ENCODE measurements around the gene TRAFD1. TPM values are rescaled to one million over a fixed set of nuclear protein-coding genes. Genes with fewer than 3 reads are reported as not detected.

Gene TRAFD1
- total RNA-seq, 1 experiment from 2014 or later, result 37.8 TPM

- intact Hi-C loops (cut with micrococcal nuclease; ENCODE audit: unreplicated experiment), result no loop called here
- DNase-seq (ENCODE audit: low spot score), result no peak
- Histone ChIP-seq H3K27ac (ENCODE audit: low read depth, low read length, poor library complexity, severe bottlenecking) (no peak overlapping the region), H3K27me3 (replicated peaks; ENCODE audit: insufficient read depth, low read depth, low read length, poor library complexity) (no peaks in the 10 kb centered on the region), H3K4me3 (ENCODE audit: low read depth, low read length, poor library complexity, severe bottlenecking) (no peak overlapping the region), H3K36me3 (ENCODE audit: insufficient read depth, low read length, poor library complexity, severe bottlenecking) (peaks cover 5% of the 10 kb centered on the region), H3K9me3 (ENCODE audit: low read depth, low read length, poor library complexity, severe bottlenecking) (no peaks in the 10 kb centered on the region), H3K4me1 (ENCODE audit: insufficient read depth, low read length, poor library complexity, severe bottlenecking) (no peaks in the 10 kb centered on the region)
- TF ChIP-seq CTCF (conservative IDR thresholded peaks at IDR 0.05; ENCODE audit: low read depth, low read length) (no peak), EZH2 (IDR thresholded peaks at IDR 0.05; ENCODE audit: borderline replicate concordance, low read depth, low read length, poor library complexity, severe bottlenecking) (no peak)
- no TSS peak for BruUV-seq (replicated peaks)
- ChIA-PET POLR2A (ENCODE audit: low non-redundant PET) (no interaction called here), CTCF (no interaction called here)
Observed at GRCh38 chr12:112175361-112176155, 50.2 kb downstream of the TRAFD1 start.

GRCh38 chr12:112176321-112177010, 51.1 kb downstream of the TRAFD1 start:
- ChIA-PET CTCF (no interaction called here), POLR2A (ENCODE audit: low non-redundant PET) (no interaction called here)
- intact Hi-C loops (cut with micrococcal nuclease; ENCODE audit: unreplicated experiment), result no loop called here
- no peak for DNase-seq (ENCODE audit: low spot score)
- no peaks in the 10 kb centered on the region for H3K4me1 ChIP-seq (ENCODE audit: insufficient read depth, low read length, poor library complexity, severe bottlenecking)
- no peak overlapping the region for H3K4me3 ChIP-seq (ENCODE audit: low read depth, low read length, poor library complexity, severe bottlenecking)
- no peaks in the 10 kb centered on the region for H3K9me3 ChIP-seq (ENCODE audit: low read depth, low read length, poor library complexity, severe bottlenecking)
- no peak for TF ChIP-seq CTCF (conservative IDR thresholded peaks at IDR 0.05; ENCODE audit: low read depth, low read length)
- TF ChIP-seq EZH2 (IDR thresholded peaks at IDR 0.05; ENCODE audit: borderline replicate concordance, low read depth, low read length, poor library complexity, severe bottlenecking), result no peak
- H3K27ac ChIP-seq (ENCODE audit: low read depth, low read length, poor library complexity, severe bottlenecking), result no peak overlapping the region
- no peaks in the 10 kb centered on the region for H3K27me3 ChIP-seq (replicated peaks; ENCODE audit: insufficient read depth, low read depth, low read length, poor library complexity)
- no TSS peak for BruUV-seq (replicated peaks)
- peaks cover 4% of the 10 kb centered on the region for H3K36me3 ChIP-seq (ENCODE audit: insufficient read depth, low read length, poor library complexity, severe bottlenecking)

- Histone ChIP-seq H3K4me1 (ENCODE audit: insufficient read depth, low read length, poor library complexity, severe bottlenecking) (no peaks in the 10 kb centered on the region), H3K36me3 (ENCODE audit: insufficient read depth, low read length, poor library complexity, severe bottlenecking) (peaks cover 4% of the 10 kb centered on the region), H3K4me3 (ENCODE audit: low read depth, low read length, poor library complexity, severe bottlenecking) (no peak overlapping the region), H3K9me3 (ENCODE audit: low read depth, low read length, poor library complexity, severe bottlenecking) (no peaks in the 10 kb centered on the region), H3K27ac (ENCODE audit: low read depth, low read length, poor library complexity, severe bottlenecking) (no peak overlapping the region), H3K27me3 (replicated peaks; ENCODE audit: insufficient read depth, low read depth, low read length, poor library complexity) (no peaks in the 10 kb centered on the region)
- POLR2A ChIA-PET (ENCODE audit: low non-redundant PET), result no interaction called here
- intact Hi-C loops (cut with micrococcal nuclease; ENCODE audit: unreplicated experiment), result no loop called here
- CTCF ChIA-PET, result no interaction called here
- no peak for DNase-seq (ENCODE audit: low spot score)
- no peak for TF ChIP-seq CTCF (conservative IDR thresholded peaks at IDR 0.05; ENCODE audit: low read depth, low read length)
- TF ChIP-seq EZH2 (IDR thresholded peaks at IDR 0.05; ENCODE audit: borderline replicate concordance, low read depth, low read length, poor library complexity, severe bottlenecking), result no peak
- no TSS peak for BruUV-seq (replicated peaks)
Observed at GRCh38 chr12:112178796-112179195, 53.4 kb downstream of the TRAFD1 start.

All from A673 (cell line).